IMR-90 (cell line): Measurements from ENCODE around the gene NRF1. TPM values are rescaled to one million over a fixed set of nuclear protein-coding genes. Genes with fewer than 3 reads are reported as not detected.

Experiments used
- ATAC-seq: fragments of 200-7000 bp; cut with Tn5 transposase; 2 replicates; pipeline ENCODE4 v1.9.1; 2020; ENCODE audit warnings: low read depth, mild to moderate bottlenecking, moderate library complexity
- BruUV-seq: library from RNA; stranded (reverse); fragments of 400-500 nt; replicated peaks from 2 replicates; lab custom pipeline; 2021; lab: Mats Ljungman, UMichigan
- CTCF ChIA-PET: fragments of 300-600 bp; formaldehyde crosslinking; extraction: SDS; loops from one replicate; lab custom pipeline; 2021; ENCODE audit warnings: antibody characterized with exemption; lab: Yijun Ruan, JAX
- POLR2A ChIA-PET: fragments of 300-600 bp; sonication (Branson Sonifier 250); formaldehyde crosslinking; loops from one replicate; lab custom pipeline; 2022; ENCODE audit warnings: antibody characterized with exemption; ENCODE audit not compliant: unreplicated experiment; lab: Charles Lee
- DNase-seq: peaks from one replicate; pipeline ENCODE4 v3.0.0; 2013
- H2AFZ ChIP-seq: replicated peaks from 2 replicates; pipeline ENCODE3; 2013; ENCODE audit warnings: low read length, mild to moderate bottlenecking; ENCODE audit not compliant: poor library complexity
- H2AK5ac ChIP-seq: 2 replicates; pipeline ENCODE4 v1.6.1; 2013; ENCODE audit warnings: low read depth, low read length, inconsistent platforms
- H2AK9ac ChIP-seq: replicated peaks from 2 replicates; pipeline ENCODE3; 2013; ENCODE audit warnings: mild to moderate bottlenecking, low read depth, low read length, moderate library complexity; ENCODE audit not compliant: poor library complexity
- H2BK120ac ChIP-seq: 2 replicates; pipeline ENCODE4 v1.6.1; 2013; ENCODE audit warnings: low read depth, low read length, inconsistent platforms
- H2BK15ac ChIP-seq: 3 replicates; pipeline ENCODE4 v1.6.1; 2013; ENCODE audit warnings: low read depth, low read length, inconsistent platforms
- H2BK20ac ChIP-seq: 2 replicates; pipeline ENCODE4 v1.6.1; 2013; ENCODE audit warnings: low read depth, mild to moderate bottlenecking, inconsistent platforms, low read length, moderate library complexity
- H2BK5ac ChIP-seq: 2 replicates; pipeline ENCODE4 v1.6.1; 2013; ENCODE audit warnings: mild to moderate bottlenecking, low read depth, low read length, inconsistent platforms; ENCODE audit not compliant: poor library complexity, severe bottlenecking
- H3K14ac ChIP-seq: replicated peaks from 2 replicates; pipeline ENCODE4 v1.6.1; 2013; ENCODE audit warnings: low read depth, low read length, inconsistent platforms
- H3K18ac ChIP-seq: 2 replicates; pipeline ENCODE4 v1.6.1; 2013; ENCODE audit warnings: low read depth, low read length, control low read depth
- H3K23ac ChIP-seq: 2 replicates; pipeline ENCODE4 v1.6.1; 2013; ENCODE audit warnings: low read depth, low read length, inconsistent platforms
- H3K27ac ChIP-seq: 2 replicates; pipeline ENCODE4 v1.5.1; 2013; ENCODE audit warnings: mild to moderate bottlenecking, control low read depth, low read length; ENCODE audit not compliant: insufficient read depth
- H3K27me3 ChIP-seq: 2 replicates; pipeline ENCODE4 v1.6.1; 2013; ENCODE audit warnings: low read length; ENCODE audit not compliant: control insufficient read depth, insufficient read depth
- H3K36me3 ChIP-seq: 2 replicates; pipeline ENCODE4 v1.6.1; 2013; ENCODE audit warnings: low read length, mixed read lengths; ENCODE audit not compliant: control insufficient read depth, insufficient read depth
- H3K4ac ChIP-seq: 2 replicates; pipeline ENCODE4 v1.6.1; 2013; ENCODE audit warnings: low read depth, low read length, inconsistent platforms
- H3K4me1 ChIP-seq: 2 replicates; pipeline ENCODE4 v1.6.1; 2013; ENCODE audit warnings: low read length, mixed read lengths; ENCODE audit not compliant: control insufficient read depth, insufficient read depth
- H3K4me2 ChIP-seq: 2 replicates; pipeline ENCODE4 v1.6.1; 2013; ENCODE audit warnings: low read depth, mild to moderate bottlenecking, control low read depth, low read length, moderate library complexity
- H3K4me3 ChIP-seq: 2 replicates; pipeline ENCODE4 v1.5.1; 2013; ENCODE audit warnings: low read depth, mild to moderate bottlenecking, control low read depth, low read length, moderate library complexity; ENCODE audit not compliant: insufficient read depth
- H3K56ac ChIP-seq: 2 replicates; pipeline ENCODE4 v1.6.1; 2013; ENCODE audit warnings: low read length, inconsistent platforms; ENCODE audit not compliant: insufficient read depth; ENCODE audit errors: extremely low read depth
- H3K79me1 ChIP-seq, 2 experiments: 2 replicates each; pipeline ENCODE4 v1.6.1; 2013; ENCODE audit warnings: low read length in 2 of 2, inconsistent platforms in 1 of 2, low read depth in 1 of 2
- H3K9ac ChIP-seq: 2 replicates; pipeline ENCODE4 v1.6.1; 2013; ENCODE audit warnings: low read depth, low read length, control low read depth
- H3K9me1 ChIP-seq: 2 replicates; pipeline ENCODE4 v1.6.1; 2013; ENCODE audit warnings: low read length, inconsistent platforms; ENCODE audit not compliant: insufficient read depth
- H3K9me3 ChIP-seq: 2 replicates; pipeline ENCODE4 v1.6.1; 2013; ENCODE audit warnings: low read length; ENCODE audit not compliant: control insufficient read depth, insufficient read depth
- H4K20me1 ChIP-seq: 2 replicates; pipeline ENCODE4 v1.6.1; 2013; ENCODE audit warnings: low read length, inconsistent platforms; ENCODE audit not compliant: insufficient read depth
- H4K5ac ChIP-seq: 2 replicates; pipeline ENCODE4 v1.6.1; 2013; ENCODE audit warnings: mild to moderate bottlenecking, low read depth, low read length, control low read depth
- H4K8ac ChIP-seq, 2 experiments: 2 replicates each; pipeline ENCODE4 v1.6.1; 2013; ENCODE audit warnings: low read depth in 2 of 2, low read length in 2 of 2, control low read depth in 1 of 2, inconsistent platforms in 1 of 2
- H4K91ac ChIP-seq: 2 replicates; pipeline ENCODE4 v1.6.1; 2013; ENCODE audit warnings: low read depth, low read length, inconsistent platforms; ENCODE audit not compliant: insufficient read depth
- CEBPB ChIP-seq: IDR thresholded peaks from 2 replicates; pipeline ENCODE4 v1.6.1; 2012; ENCODE audit warnings: low read depth, low read length, improper control_type of control experiment
- CHD1 ChIP-seq: IDR thresholded peaks from 2 replicates; pipeline ENCODE4 v1.6.1; 2012; ENCODE audit warnings: low read depth, low read length, improper control_type of control experiment
- CTCF ChIP-seq: conservative IDR thresholded peaks from 2 replicates; pipeline ENCODE4 v1.5.1; 2012; ENCODE audit warnings: mild to moderate bottlenecking, low read depth, low read length, improper control_type of control experiment
- ELK1 ChIP-seq: fragments of 150-350 bp; IDR thresholded peaks from 2 replicates; pipeline ENCODE4 v1.6.1; 2016; ENCODE audit warnings: low read depth, mild to moderate bottlenecking, low read length, moderate library complexity, borderline replicate concordance
- FOS ChIP-seq: fragments of 150-350 bp; IDR thresholded peaks from 2 replicates; pipeline ENCODE4 v1.6.1; 2016; ENCODE audit warnings: low read depth, low read length
- MAZ ChIP-seq: IDR thresholded peaks from 2 replicates; pipeline ENCODE4 v1.6.1; 2012; ENCODE audit warnings: low read depth, mild to moderate bottlenecking, low read length, improper control_type of control experiment, moderate library complexity, borderline replicate concordance
- MXI1 ChIP-seq: IDR thresholded peaks from 2 replicates; pipeline ENCODE4 v1.6.1; 2012; ENCODE audit warnings: low read depth, mild to moderate bottlenecking, low read length, moderate library complexity, borderline replicate concordance
- POLR2A ChIP-seq: IDR thresholded peaks from 2 replicates; pipeline ENCODE4 v1.6.1; 2012; ENCODE audit warnings: mild to moderate bottlenecking, low read depth, low read length
- RAD21 ChIP-seq: IDR thresholded peaks from 2 replicates; pipeline ENCODE4 v1.6.1; 2012; ENCODE audit warnings: low read length, improper control_type of control experiment
- RCOR1 ChIP-seq: IDR thresholded peaks from 2 replicates; pipeline ENCODE4 v1.6.1; 2012; ENCODE audit warnings: mild to moderate bottlenecking, low read length, improper control_type of control experiment; ENCODE audit not compliant: insufficient replicate concordance
- RFX5 ChIP-seq: IDR thresholded peaks from 2 replicates; pipeline ENCODE4 v1.8.0; 2012; ENCODE audit warnings: low read depth, mild to moderate bottlenecking, low read length, moderate library complexity
- SMC3 ChIP-seq: fragments of 150-350 bp; IDR thresholded peaks from 2 replicates; pipeline ENCODE4 v1.6.1; 2016; ENCODE audit warnings: low read depth, mild to moderate bottlenecking, antibody characterized with exemption, low read length, moderate library complexity
- WGBS, 2 experiments: methylation state at CpG; one replicate each; pipeline versions ENCODE4 v1.1.5 to v1.1.7; 2013; ENCODE audit warnings: missing lambda C conversion rate in 2 of 2; ENCODE audit not compliant: insufficient read length in 1 of 2; ENCODE audit errors: extremely low coverage in 2 of 2; 5-methylcytosine and 5-hydroxymethylcytosine counted together
- dilution Hi-C: fragments of 300-500 bp; cut with HindIII; formaldehyde crosslinking; loops from one replicate; pipeline ENCODE4 v1.14.3; 2018; ENCODE audit warnings: low sequenced_read_pairs; ENCODE audit not compliant: unreplicated experiment
- in situ Hi-C: fragments of 300-500 bp; cut with MboI; formaldehyde crosslinking; loops from 3 replicates; pipeline ENCODE4 v1.14.3; 2019; ENCODE audit warnings: low sequenced_read_pairs, inconsistent platforms, mixed read lengths
- intact Hi-C: fragments of 100-400 bp; cut with micrococcal nuclease; formaldehyde crosslinking; loops from 2 replicates; pipeline ENCODE4 v1.10.0; 2022
- polyA plus RNA-seq, 3 experiments: library from polyadenylated mRNA; depleted of rRNA; stranded (reverse); fragments of >200 nt; gene quantifications; 2 replicates each; pipeline ENCODE4 v1.2.3, GENCODE V29; 2012; ENCODE audit warnings: low replicate concordance in 1 of 3
- total RNA-seq: library from RNA; depleted of rRNA; stranded (reverse); fragments of >200 nt; gene quantifications from 2 replicates; pipeline ENCODE4 v1.2.3, GENCODE V29; 2012

NRF1 gene
- total and polyA plus RNA-seq, 2 of the 4 experiments (the other 2 are of a cell fraction) = 11.4 to 15.8 TPM

GRCh38 chr7:129646369-129647021 is 35.0 kb downstream of the NRF1 start:
- no TSS peak for BruUV-seq
- TF ChIP-seq RCOR1 = no peak
- no peak for TF ChIP-seq SMC3
- no peak for TF ChIP-seq POLR2A
- no peak; the same call in 1 of the 2 replicates for TF ChIP-seq CTCF
- no peak for TF ChIP-seq ELK1
- no peak for TF ChIP-seq CHD1
- no peak for TF ChIP-seq FOS
- no peak for TF ChIP-seq RAD21
- TF ChIP-seq RFX5 = no peak
- no peak for TF ChIP-seq CEBPB
- TF ChIP-seq MAZ = no peak
- TF ChIP-seq MXI1 = no peak

More at GRCh38 chr7:129646369-129647021, 35.0 kb downstream of the NRF1 start:
- no peak for DNase-seq
- Histone ChIP-seq H2AK5ac (no peak overlapping the region), H2AK9ac (no peak overlapping the region), H2BK120ac (0 out of 2 replicates have a peak overlapping the region, but pooled peaks have one; percentile 26), H3K4me3 (no peak overlapping the region), H3K56ac (no peak overlapping the region), H3K79me1 (peaks cover 29 to 33% of the 10 kb centered on the region in 2 experiments), H4K91ac (no peak overlapping the region), H2BK20ac (no peak overlapping the region), H2BK15ac (no peak overlapping the region), H3K14ac (no peak overlapping the region; the same call in 1 of the 2 replicates), H3K4me2 (no peak overlapping the region), H3K18ac (no peak overlapping the region), H4K20me1 (0 out of 2 replicates have a peak, but pooled peaks cover 4% of the 10 kb centered on the region), H3K9ac (no peak overlapping the region), H3K4me1 (peaks cover 12% of the 10 kb centered on the region), H3K9me3 (no peaks in the 10 kb centered on the region), H2BK5ac (no peak overlapping the region), H3K9me1 (no peaks in the 10 kb centered on the region), H3K36me3 (no peaks in the 10 kb centered on the region), H3K27ac (no peak overlapping the region), H4K5ac (no peak overlapping the region), H2AFZ (no peak overlapping the region), H4K8ac (peak overlapping the region in 1 of 2 experiments; percentile 35; a peak in 1 of 4 replicates), H3K23ac (no peak overlapping the region), H3K4ac (no peak overlapping the region; the same call in 1 of the 2 replicates), H3K27me3 (no peaks in the 10 kb centered on the region)
- ATAC-seq = peak; percentile 31
- 100% methylated on average over 1 of the region's 4 CpGs; no CpG with 5 or more reads in 1 of the 2 experiments for WGBS, 2 experiments
- intact Hi-C loops (no loop called here), in situ Hi-C loops (loop anchor here (10.0 kb wide), 1 partner anchor 432 kb away; no protein-coding TSS in a partner anchor), dilution Hi-C loops (no loop called here)
- ChIA-PET POLR2A (interaction anchor here (0.6 kb wide), 1 partner anchor 39 kb away, joined by 4 read pairs; no protein-coding TSS in a partner anchor), CTCF (no interaction called here)
